HL-60/S4 treated with retinoic acid at 250 ng/mL for 4 days and 3 days (cell line): ENCODE results near the gene MST1R.
"Not testable (repeated sequence)": the region's sequence is repeated elsewhere in the genome, so short reads cannot be mapped to it uniquely, and the experiment has no call there.

Source experiments
- in situ Hi-C: fragments of 300-500 bp; cut with MboI; formaldehyde crosslinking; loops from 2 replicates; pipeline ENCODE4 v1.7.0; 2022; ENCODE audit warnings: low sequenced_read_pairs

The MST1R gene

GRCh38 chr3:49903451-49904424 lies at the start of gene MST1R:
Gene MST1R, minus strand, starts transcription at chr3:49903873. Its CDS starts 264 bp downstream, at chr3:49903609.
- in situ Hi-C loops = no loop called here

- in situ Hi-C loops = no loop called here
Measured at GRCh38 chr3:49952924-49953323, 49.3 kb upstream of the MST1R start.

GRCh38 chr3:49942651-49943050 lies 39.0 kb upstream of the MST1R start:
- in situ Hi-C loops = no loop called here

- in situ Hi-C loops = no loop called here
Measured at GRCh38 chr3:49940667-49941249, 37.1 kb upstream of the MST1R start.

- in situ Hi-C loops = no loop called here
Measured at GRCh38 chr3:49939858-49940666, 36.4 kb upstream of the MST1R start, which contains the start of gene RBM6. Gene RBM6, plus strand, starts transcription at chr3:49940150. Its CDS starts 22,492 bp downstream, at chr3:49962642.

GRCh38 chr3:49937090-49937489 lies 33.4 kb upstream of the MST1R start:
- in situ Hi-C loops = no loop called here

GRCh38 chr3:49932281-49932680 lies 28.6 kb upstream of the MST1R start:
- in situ Hi-C loops = not testable (repeated sequence)

GRCh38 chr3:49930922-49931321 lies 27.2 kb upstream of the MST1R start:
- in situ Hi-C loops = no loop called here

- in situ Hi-C loops = no loop called here
Measured at GRCh38 chr3:49930168-49930690, 26.6 kb upstream of the MST1R start.

- in situ Hi-C loops = no loop called here
Measured at GRCh38 chr3:49929291-49930167, 25.9 kb upstream of the MST1R start, which contains the start of gene MON1A. Gene MON1A, minus strand, starts transcription at chr3:49929811. Its CDS starts 16,465 bp downstream, at chr3:49913346.

- in situ Hi-C loops = no loop called here
Measured at GRCh38 chr3:49928481-49929017, 24.9 kb upstream of the MST1R start.

- in situ Hi-C loops = no loop called here
Measured at GRCh38 chr3:49927798-49928197, 24.1 kb upstream of the MST1R start.

GRCh38 chr3:49926117-49926728 lies 22.6 kb upstream of the MST1R start:
- in situ Hi-C loops = no loop called here

- in situ Hi-C loops = no loop called here
Measured at GRCh38 chr3:49925485-49925884, 21.8 kb upstream of the MST1R start.

GRCh38 chr3:49924683-49925082 lies 21.0 kb upstream of the MST1R start:
- in situ Hi-C loops = no loop called here

- in situ Hi-C loops = not testable (repeated sequence)
Measured at GRCh38 chr3:49917806-49918590, 14.3 kb upstream of the MST1R start.

GRCh38 chr3:49916686-49917085 lies 13.0 kb upstream of the MST1R start:
- in situ Hi-C loops = no loop called here

- in situ Hi-C loops = no loop called here
Measured at GRCh38 chr3:49914906-49915305, 11.2 kb upstream of the MST1R start.
